SK-N-SH (cell line): ENCODE results near the gene JMJD8.

Experiments
- CHD2 ChIP-seq: fragments of 150-350 bp; IDR thresholded peaks from 2 replicates; pipeline ENCODE4 v1.6.1; 2018; ENCODE audit warnings: low read length; ENCODE audit not compliant: partially characterized antibody
- EP300 ChIP-seq, 2 experiments: IDR thresholded peaks; 2 replicates each; pipeline versions ENCODE4 v1.4.0 to v1.6.1; 2012; ENCODE audit warnings: borderline replicate concordance in 1 of 2, low read depth in 1 of 2, low read length in 1 of 2
- EZH2phosphoT487 ChIP-seq: fragments of 200-600 bp; sonication (generic); IDR thresholded peaks from 2 replicates; pipeline ENCODE4 v1.6.1; 2017; ENCODE audit warnings: low read depth, mixed run types, mild to moderate bottlenecking, antibody characterized with exemption, moderate library complexity, borderline replicate concordance
- FOXM1 ChIP-seq: IDR thresholded peaks from 2 replicates; pipeline ENCODE4 v1.4.0; 2012; ENCODE audit warnings: low read depth, mild to moderate bottlenecking
- MAX ChIP-seq: IDR thresholded peaks from 2 replicates; pipeline ENCODE4 v1.4.0; 2012; ENCODE audit warnings: low read depth
- MXI1 ChIP-seq: IDR thresholded peaks from 2 replicates; pipeline ENCODE4 v1.6.1; 2012; ENCODE audit warnings: mild to moderate bottlenecking, low read depth, low read length, improper control_type of control experiment
- POLR2AphosphoS5 ChIP-seq: IDR thresholded peaks from 2 replicates; pipeline ENCODE4 v1.6.1; 2012; ENCODE audit warnings: low read depth, low read length
- RCOR1 ChIP-seq: fragments of 150-350 bp; IDR thresholded peaks from 2 replicates; pipeline ENCODE4 v1.6.1; 2017; ENCODE audit warnings: antibody characterized with exemption, low read length
- RFX5 ChIP-seq: IDR thresholded peaks from 2 replicates; pipeline ENCODE4 v1.6.1; 2012; ENCODE audit warnings: mild to moderate bottlenecking, improper control_type of control experiment, low read length
- SIN3A ChIP-seq: IDR thresholded peaks from 2 replicates; pipeline ENCODE4 v1.6.1; 2012; ENCODE audit warnings: low read depth, mild to moderate bottlenecking, low read length, moderate library complexity, borderline replicate concordance
- SMC3 ChIP-seq: IDR thresholded peaks from 2 replicates; pipeline ENCODE4 v1.6.1; 2012; ENCODE audit warnings: low read depth, low read length, improper control_type of control experiment
- TAF1 ChIP-seq: IDR thresholded peaks from 2 replicates; pipeline ENCODE4 v1.6.1; 2012; ENCODE audit warnings: low read depth, mild to moderate bottlenecking, low read length, moderate library complexity, borderline replicate concordance
- TCF12 ChIP-seq: IDR thresholded peaks from 2 replicates; pipeline ENCODE4 v1.4.0; 2012
- TF ChIP-seq, protein P1 (sequence below): fragments of 200-600 bp; sonication (generic); IDR thresholded peaks from 2 replicates; pipeline ENCODE4 v1.6.1; 2017; ENCODE audit warnings: antibody characterized with exemption, mild to moderate bottlenecking, moderate library complexity

DNA sequence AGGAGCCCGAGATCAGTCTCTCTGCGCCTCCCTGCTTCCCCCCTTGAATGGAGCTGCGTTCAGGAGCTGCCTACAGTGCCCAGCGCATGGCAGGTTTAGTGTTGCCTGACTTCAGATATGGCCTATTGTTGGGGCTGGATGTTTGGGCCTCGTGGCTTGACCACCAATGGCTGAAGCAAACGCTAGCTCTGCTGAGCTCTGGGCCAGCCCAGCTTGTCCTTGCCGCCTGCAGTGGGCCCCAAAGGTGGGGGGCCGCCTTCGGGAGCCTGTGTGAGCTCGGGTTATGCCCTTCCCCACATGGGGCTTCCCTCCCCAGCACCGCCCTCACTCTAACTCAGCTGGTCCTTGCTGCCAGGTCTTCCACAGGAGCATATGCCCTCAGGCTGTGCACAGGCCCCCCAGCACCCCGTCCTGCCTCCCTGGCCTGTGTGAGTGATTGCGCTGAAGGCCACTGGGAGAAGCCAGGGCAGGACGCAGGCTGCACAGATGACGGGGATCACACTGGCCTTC, 46.0 kb downstream of the JMJD8 start:
- no peak for TF ChIP-seq MAX
- TF ChIP-seq, protein P1, sequence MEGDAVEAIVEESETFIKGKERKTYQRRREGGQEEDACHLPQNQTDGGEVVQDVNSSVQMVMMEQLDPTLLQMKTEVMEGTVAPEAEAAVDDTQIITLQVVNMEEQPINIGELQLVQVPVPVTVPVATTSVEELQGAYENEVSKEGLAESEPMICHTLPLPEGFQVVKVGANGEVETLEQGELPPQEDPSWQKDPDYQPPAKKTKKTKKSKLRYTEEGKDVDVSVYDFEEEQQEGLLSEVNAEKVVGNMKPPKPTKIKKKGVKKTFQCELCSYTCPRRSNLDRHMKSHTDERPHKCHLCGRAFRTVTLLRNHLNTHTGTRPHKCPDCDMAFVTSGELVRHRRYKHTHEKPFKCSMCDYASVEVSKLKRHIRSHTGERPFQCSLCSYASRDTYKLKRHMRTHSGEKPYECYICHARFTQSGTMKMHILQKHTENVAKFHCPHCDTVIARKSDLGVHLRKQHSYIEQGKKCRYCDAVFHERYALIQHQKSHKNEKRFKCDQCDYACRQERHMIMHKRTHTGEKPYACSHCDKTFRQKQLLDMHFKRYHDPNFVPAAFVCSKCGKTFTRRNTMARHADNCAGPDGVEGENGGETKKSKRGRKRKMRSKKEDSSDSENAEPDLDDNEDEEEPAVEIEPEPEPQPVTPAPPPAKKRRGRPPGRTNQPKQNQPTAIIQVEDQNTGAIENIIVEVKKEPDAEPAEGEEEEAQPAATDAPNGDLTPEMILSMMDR = no peak
- no peak for TF ChIP-seq TAF1
- no peak for TF ChIP-seq CHD2
- TF ChIP-seq FOXM1 = no peak
- no peak for TF ChIP-seq EP300 (IDR thresholded peaks at IDR 0.05; ENCODE audit: borderline replicate concordance in 1 of 2, low read depth in 1 of 2, low read length in 1 of 2)
- no peak for TF ChIP-seq MXI1
- no peak for TF ChIP-seq RFX5
- TF ChIP-seq SIN3A = no peak
- no peak for TF ChIP-seq EZH2phosphoT487
- no peak for TF ChIP-seq RCOR1
- no peak for TF ChIP-seq POLR2AphosphoS5
- TF ChIP-seq TCF12 = no peak
- no peak for TF ChIP-seq SMC3
